DOHH2 (cell line): ENCODE measurements around the gene GSTA3.

Experiments
- H3F3A ChIP-seq: fragments of 200-600 bp; sonication (generic), shearing (Covaris generic); 2 replicates; pipeline ENCODE4 v1.6.0; 2016; ENCODE audit warnings: antibody characterized with exemption, mild to moderate bottlenecking; ENCODE audit not compliant: control insufficient read depth, insufficient read depth
- H3K27ac ChIP-seq: fragments of 200-600 bp; sonication (generic); 2 replicates; pipeline ENCODE4 v1.5.1; 2014; ENCODE audit warnings: low read depth, mild to moderate bottlenecking, low read length, moderate library complexity
- H3K27me3 ChIP-seq: fragments of 200-600 bp; sonication (generic); 2 replicates; pipeline ENCODE4 v1.6.1; 2014; ENCODE audit warnings: mild to moderate bottlenecking, low read length, mixed read lengths; ENCODE audit not compliant: control insufficient read depth
- H3K36me3 ChIP-seq: fragments of 200-600 bp; sonication (generic); 2 replicates; pipeline ENCODE4 v1.6.1; 2014; ENCODE audit warnings: mild to moderate bottlenecking, low read length, moderate library complexity, mixed read lengths; ENCODE audit not compliant: control insufficient read depth
- H3K4me1 ChIP-seq: fragments of 200-600 bp; sonication (generic); 2 replicates; pipeline ENCODE4 v1.6.1; 2014; ENCODE audit warnings: mild to moderate bottlenecking, low read length, mixed read lengths; ENCODE audit not compliant: control insufficient read depth
- H3K4me2 ChIP-seq: fragments of 200-600 bp; sonication (generic); 2 replicates; pipeline ENCODE4 v1.6.0; 2014; ENCODE audit warnings: mild to moderate bottlenecking, low read length, moderate library complexity
- H3K4me3 ChIP-seq: fragments of 200-600 bp; sonication (generic); 2 replicates; pipeline ENCODE4 v1.5.1; 2014; ENCODE audit warnings: mild to moderate bottlenecking, low read length, mixed read lengths
- H3K79me2 ChIP-seq: fragments of 200-600 bp; sonication (generic); 2 replicates; pipeline ENCODE4 v1.6.1; 2014; ENCODE audit warnings: mild to moderate bottlenecking, low read length, mixed read lengths; ENCODE audit not compliant: control insufficient read depth
- H3K9me2 ChIP-seq: fragments of 200-600 bp; sonication (generic); replicated peaks from 2 replicates; pipeline ENCODE4 v1.6.1; 2014; ENCODE audit warnings: mild to moderate bottlenecking, low read length, mixed read lengths; ENCODE audit not compliant: control insufficient read depth
- H3K9me3 ChIP-seq: fragments of 200-600 bp; sonication (generic); 2 replicates; pipeline ENCODE4 v1.6.1; 2014; ENCODE audit warnings: antibody characterized with exemption, low read length, mixed read lengths; ENCODE audit not compliant: control insufficient read depth, insufficient read depth
- H4K20me1 ChIP-seq: fragments of 200-600 bp; sonication (generic); 2 replicates; pipeline ENCODE4 v1.6.0; 2014; ENCODE audit warnings: low read depth, mild to moderate bottlenecking, antibody characterized with exemption, low read length, moderate library complexity; ENCODE audit not compliant: control insufficient read depth, insufficient read depth
- CTCF ChIP-seq: fragments of 200-600 bp; sonication (generic); IDR thresholded peaks from one replicate; pipeline ENCODE4 v1.5.1; 2014; ENCODE audit warnings: antibody characterized with exemption, mild to moderate bottlenecking, low read depth, low read length; ENCODE audit not compliant: poor library complexity, severe bottlenecking
- EZH2phosphoT487 ChIP-seq: fragments of 200-600 bp; sonication (generic); IDR thresholded peaks from 2 replicates; pipeline ENCODE4 v1.6.1; 2017; ENCODE audit warnings: borderline replicate concordance, mild to moderate bottlenecking, antibody characterized with exemption, low read length, moderate library complexity, mixed read lengths

Gene GSTA3

DNA sequence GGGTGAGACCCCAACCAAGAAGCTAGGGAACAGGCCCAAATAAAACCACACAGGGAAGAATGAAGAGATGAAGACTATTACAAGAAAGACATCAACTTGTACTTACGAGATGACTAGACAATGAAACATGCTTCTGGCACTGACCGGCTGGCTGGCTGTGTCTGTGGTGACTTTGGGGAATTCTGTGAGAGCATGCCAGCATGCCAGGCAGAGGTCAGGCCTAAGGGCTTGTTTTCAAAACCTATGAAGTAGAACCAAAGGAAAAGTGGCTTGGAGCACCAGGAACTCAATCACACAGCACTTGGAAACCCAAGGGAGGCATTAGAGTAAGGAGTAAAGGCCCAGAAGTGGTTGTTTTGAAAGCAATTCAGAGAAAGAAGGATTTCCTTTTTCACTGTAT, 28.4 kb upstream of the GSTA3 start:
- no peaks in the 10 kb centered on the region for H4K20me1 ChIP-seq
- H3K36me3 ChIP-seq, result no peaks in the 10 kb centered on the region
- no peaks in the 10 kb centered on the region for H3K9me3 ChIP-seq
- no peaks in the 10 kb centered on the region for H3K27me3 ChIP-seq
- H3K9me2 ChIP-seq, result no peaks in the 10 kb centered on the region
- H3K4me1 ChIP-seq, result no peaks in the 10 kb centered on the region
- no peak overlapping the region for H3K4me3 ChIP-seq
- no peaks in the 10 kb centered on the region for H3F3A ChIP-seq
- H3K4me2 ChIP-seq, result no peak overlapping the region
- H3K79me2 ChIP-seq, result no peaks in the 10 kb centered on the region
- no peak overlapping the region for H3K27ac ChIP-seq
- no peak for TF ChIP-seq CTCF
- no peak for TF ChIP-seq EZH2phosphoT487

GRCh38 chr6:52933778-52934177, 24.3 kb upstream of the GSTA3 start:
- TF ChIP-seq EZH2phosphoT487 (no peak), CTCF (no peak)
- Histone ChIP-seq H3K79me2 (no peaks in the 10 kb centered on the region), H4K20me1 (no peaks in the 10 kb centered on the region), H3F3A (no peaks in the 10 kb centered on the region), H3K27ac (no peak overlapping the region), H3K27me3 (no peaks in the 10 kb centered on the region), H3K9me2 (no peaks in the 10 kb centered on the region), H3K4me1 (no peaks in the 10 kb centered on the region), H3K36me3 (no peaks in the 10 kb centered on the region), H3K4me3 (no peak overlapping the region), H3K4me2 (no peak overlapping the region), H3K9me3 (no peaks in the 10 kb centered on the region)

DNA sequence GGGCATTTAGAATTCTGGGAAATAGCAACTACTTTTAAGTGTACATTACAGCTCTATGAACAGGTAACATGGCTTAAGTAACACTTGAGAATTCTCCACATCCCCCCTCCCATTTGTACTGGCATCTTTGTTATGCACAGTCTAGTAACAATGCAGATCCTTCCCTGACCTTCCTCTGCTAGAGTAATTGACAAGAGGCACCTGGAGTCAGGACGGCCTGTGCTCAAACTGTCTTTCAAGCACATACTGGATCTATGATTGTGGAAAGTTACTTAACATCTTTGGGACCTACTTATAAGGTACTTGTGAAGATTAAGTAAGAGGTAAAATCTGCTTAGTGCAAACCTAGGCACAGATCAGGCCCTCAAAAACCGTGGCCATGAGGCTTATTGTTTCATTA, 21.9 kb upstream of the GSTA3 start:
- H3K27ac ChIP-seq, result no peak overlapping the region
- H3K9me3 ChIP-seq, result no peaks in the 10 kb centered on the region
- H3F3A ChIP-seq, result no peaks in the 10 kb centered on the region
- TF ChIP-seq CTCF, result no peak
- no peak for TF ChIP-seq EZH2phosphoT487
- no peaks in the 10 kb centered on the region for H3K9me2 ChIP-seq
- H3K4me3 ChIP-seq, result no peak overlapping the region
- H3K4me2 ChIP-seq, result no peak overlapping the region
- H3K36me3 ChIP-seq, result no peaks in the 10 kb centered on the region
- H3K4me1 ChIP-seq, result no peaks in the 10 kb centered on the region
- H3K27me3 ChIP-seq, result no peaks in the 10 kb centered on the region
- H4K20me1 ChIP-seq, result no peaks in the 10 kb centered on the region
- H3K79me2 ChIP-seq, result no peaks in the 10 kb centered on the region
